Activated CD8-positive, alpha-beta memory T cell treated with anti-CD3 and anti-CD28 coated beads, Interleukin-2, amount 50 U/mL, for 24 hours (primary cell): Measurements from ENCODE around the gene SLC66A3.
A peak's percentile ranks its signal among the peaks of the same experiment; 100 is the strongest.

Experiments used
- DNase-seq: peaks from one replicate; pipeline ENCODE4 v3.0.0-alpha.2; 2020; ENCODE audit errors: extremely low read depth

SLC66A3 gene

DNA sequence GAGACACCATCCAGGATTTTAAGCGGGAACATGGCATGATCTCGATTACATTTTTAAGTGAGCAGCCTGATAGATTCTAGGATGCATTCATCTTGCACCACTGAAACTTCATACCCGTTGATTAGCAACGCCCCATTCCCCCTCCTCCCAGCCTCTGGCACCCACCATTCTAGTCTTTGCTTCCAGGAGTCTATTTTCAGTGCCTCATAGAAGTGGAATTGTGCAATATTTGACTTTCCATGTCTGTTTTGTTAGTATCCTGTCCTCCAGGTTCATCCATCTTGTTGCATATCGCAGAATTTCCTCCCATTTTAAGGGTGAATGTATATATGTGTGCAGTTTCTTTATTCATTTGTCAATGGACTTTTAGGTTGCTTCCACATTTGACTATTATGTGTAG is 20.9 kb upstream of the SLC66A3 start:
- DNase-seq = no peak

DNA sequence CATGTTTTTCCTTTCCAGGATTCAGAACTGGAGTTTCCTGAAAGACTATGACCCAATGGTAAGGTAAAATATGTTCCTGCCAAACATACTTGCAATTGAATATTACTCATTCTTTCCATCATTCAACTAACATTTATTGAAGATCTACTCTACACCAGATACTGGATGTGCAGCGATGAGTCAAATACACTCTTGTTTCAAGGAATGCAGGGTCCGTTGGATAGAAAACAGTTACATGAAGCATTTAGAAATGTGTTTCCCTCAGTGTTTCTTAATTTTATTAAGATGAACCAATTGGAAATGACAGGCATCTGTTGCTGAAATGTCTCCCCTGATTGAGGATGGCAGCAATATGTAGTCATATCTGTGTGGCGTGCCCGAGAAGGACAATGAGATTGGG is 14.8 kb upstream of the SLC66A3 start:
- DNase-seq = no peak

DNA sequence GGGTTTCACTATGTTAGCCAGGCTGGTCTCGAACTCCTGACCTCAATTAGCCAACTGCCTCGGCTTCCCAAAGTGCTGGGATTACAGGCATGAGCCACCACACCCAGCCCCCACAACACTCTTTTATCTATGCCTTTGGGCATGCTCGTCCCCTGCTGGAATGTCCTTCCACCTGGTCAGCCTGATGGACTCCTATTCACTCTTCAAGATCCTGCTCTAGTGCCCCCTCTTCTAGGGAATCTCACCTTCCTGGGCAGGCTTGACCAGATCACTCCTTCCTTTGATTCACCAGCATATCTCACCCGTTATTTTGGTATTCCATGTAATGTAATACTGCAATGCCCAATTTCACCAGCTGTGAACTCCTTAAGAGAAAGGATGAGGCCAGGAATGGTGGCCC is 13.9 kb upstream of the SLC66A3 start:
- DNase-seq = no peak

DNA sequence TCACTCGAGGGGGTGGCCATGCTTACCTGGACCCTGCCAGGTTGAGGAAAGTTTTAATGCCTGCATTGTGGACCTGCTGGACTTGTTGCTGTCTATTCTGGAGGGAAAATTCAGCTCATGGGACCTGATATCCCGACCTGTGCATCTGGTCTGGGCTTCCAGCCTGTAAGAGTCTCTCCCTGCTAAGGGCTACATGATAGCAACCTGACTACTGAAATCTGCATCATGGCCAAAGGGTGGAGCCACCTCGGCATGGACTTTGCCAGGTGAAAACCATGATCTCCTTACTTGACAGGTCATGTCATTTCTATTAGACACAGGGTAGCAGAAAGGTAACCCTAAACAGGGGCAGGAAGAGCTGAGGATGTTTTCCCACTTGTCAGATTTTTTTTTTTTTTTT is 12.9 kb upstream of the SLC66A3 start:
- no peak for DNase-seq

DNA sequence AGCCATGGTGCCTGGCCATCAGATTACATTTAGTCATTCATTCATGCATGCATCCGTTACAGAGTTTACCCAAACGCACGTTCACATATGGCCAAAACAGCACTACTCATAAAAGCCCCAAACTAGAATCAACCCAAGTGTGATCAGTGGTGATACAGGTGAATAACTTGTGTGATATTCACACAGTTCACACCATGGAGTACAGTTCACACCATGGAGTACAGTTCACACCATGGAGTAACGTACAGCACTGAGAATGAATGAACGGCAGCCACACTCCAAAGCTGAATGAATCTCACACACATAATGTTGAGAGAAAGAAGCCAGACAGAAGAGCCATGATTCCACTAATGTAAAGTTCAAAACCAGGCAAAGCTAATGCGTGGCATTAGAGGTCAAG is 12.3 kb upstream of the SLC66A3 start:
- DNase-seq = no peak

DNA sequence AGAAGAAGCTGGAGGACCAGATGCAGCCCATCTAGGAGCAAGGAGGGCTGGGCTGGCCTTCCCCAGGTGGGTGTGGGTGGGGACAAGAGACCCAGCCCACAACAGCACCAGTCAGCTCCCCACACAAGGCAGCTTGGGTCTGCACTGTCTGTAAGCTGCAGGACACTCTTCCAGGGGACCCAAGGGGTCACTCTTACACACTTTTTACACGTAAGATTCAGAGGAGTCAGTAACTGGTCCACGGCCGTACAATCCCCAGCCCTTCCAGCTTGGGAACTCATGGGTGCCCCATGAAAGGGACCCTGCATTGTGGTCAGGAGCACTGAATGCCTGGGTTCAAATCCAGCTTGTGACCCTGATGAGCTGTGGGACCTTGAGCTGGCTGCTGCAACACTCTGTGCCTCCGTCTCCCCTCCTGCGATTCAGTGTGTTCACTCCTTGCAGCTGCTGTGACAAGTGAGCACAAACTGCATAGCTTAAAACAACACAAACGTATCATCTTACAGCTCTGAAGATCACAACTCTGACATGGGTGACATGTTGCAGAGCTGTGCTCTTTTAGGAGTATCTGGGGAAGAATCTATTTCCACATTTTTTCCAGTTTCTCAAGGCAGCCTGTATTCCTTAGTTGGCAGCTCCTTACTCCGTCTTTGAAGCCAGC is 11.1 kb upstream of the SLC66A3 start:
- no peak for DNase-seq

DNA sequence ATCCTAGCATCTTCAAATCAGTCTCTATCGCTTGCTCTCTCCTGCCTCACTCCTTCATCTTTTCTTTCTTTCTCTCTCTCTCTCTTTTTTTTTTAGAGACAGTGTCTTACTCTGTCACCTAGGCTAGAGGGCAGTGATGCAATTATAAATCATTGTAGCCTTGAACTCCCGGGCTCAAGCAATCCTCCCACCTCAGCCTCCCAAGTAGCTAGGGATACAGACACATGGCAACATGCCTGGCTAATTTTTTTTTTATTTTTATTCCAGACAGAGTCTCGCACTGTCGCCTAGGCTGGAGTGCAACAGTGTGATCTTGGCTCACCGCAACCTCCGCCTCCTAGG is 10.6 kb upstream of the SLC66A3 start:
- DNase-seq = no peak

DNA sequence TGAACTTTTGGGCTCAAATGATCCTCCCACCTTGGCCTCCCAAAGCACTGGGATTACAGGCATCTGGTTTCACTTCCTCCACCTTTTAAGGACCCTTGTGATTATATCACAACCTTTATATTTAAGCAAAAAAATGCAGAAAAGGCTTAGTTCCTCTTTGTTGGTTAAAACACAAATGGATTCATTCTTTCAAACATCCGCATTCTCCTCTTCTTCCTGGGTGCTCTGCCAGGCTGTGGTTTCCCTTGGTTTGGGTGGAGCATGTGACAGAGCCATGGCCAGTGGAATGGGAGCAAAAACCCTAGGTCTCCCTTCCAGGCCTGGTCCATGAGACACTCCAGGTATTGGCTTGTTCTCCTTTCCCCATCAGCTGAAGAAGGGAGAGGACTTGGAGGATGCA is 9.9 kb upstream of the SLC66A3 start:
- no peak for DNase-seq

DNA sequence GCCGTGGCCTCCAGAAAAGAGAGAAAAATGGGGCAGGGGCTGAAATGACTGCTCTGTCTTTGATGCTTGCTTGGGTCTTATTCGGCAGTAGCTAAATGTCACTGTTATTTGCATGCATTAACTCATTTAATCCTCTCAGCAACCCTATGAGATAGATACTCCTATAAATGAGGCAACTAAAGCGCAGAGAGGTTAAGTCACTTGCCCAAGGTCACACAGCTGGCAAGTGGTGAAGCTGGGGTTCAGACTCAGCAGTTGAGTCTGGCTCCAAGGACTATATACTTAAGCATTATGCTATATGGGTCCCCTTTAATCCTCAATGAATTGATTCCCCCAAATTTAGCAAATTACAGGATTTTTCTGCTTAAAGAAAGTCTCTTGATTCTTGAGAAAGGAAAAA is 9.2 kb upstream of the SLC66A3 start:
- no peak for DNase-seq

DNA sequence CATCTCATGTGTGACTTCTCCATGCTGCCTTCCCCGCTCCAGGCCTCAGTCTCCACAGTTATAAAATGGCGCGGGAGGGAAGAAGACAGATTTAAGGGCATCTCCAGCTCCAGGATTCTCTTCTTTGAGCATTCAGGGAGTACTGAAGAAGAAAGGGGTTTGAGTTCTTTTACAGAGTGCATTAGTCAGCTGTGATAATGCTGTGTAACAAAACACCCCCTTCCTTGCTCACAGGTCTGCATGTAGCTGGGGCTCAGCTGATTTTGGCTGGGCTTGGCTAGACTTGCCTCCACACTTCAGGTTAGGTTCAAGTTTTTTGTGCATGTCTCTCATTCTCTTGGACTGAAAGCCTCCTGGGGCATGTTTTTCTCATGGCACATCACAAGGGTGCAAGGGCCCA is 8.0 kb upstream of the SLC66A3 start:
- DNase-seq = no peak

DNA sequence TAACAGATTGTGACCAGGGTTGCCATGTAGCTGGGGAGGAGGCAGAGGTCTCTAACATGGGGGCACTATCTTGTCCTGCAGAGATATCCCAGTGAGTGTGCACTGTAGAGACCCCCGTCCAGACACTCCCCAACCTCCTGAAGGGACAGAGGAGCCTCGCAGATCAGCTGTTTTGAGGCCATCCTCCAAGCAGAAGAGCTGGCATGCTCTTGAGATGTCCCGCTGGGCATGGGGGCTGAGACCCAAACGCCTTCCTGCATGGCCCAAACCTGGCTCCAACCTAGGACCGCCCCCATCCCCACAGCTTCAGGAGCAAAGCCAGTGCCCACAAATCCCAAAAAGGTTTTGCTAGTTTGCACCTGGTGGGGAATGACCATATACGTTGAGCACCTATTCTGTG is 2.7 kb upstream of the SLC66A3 start:
- DNase-seq = no peak

DNA sequence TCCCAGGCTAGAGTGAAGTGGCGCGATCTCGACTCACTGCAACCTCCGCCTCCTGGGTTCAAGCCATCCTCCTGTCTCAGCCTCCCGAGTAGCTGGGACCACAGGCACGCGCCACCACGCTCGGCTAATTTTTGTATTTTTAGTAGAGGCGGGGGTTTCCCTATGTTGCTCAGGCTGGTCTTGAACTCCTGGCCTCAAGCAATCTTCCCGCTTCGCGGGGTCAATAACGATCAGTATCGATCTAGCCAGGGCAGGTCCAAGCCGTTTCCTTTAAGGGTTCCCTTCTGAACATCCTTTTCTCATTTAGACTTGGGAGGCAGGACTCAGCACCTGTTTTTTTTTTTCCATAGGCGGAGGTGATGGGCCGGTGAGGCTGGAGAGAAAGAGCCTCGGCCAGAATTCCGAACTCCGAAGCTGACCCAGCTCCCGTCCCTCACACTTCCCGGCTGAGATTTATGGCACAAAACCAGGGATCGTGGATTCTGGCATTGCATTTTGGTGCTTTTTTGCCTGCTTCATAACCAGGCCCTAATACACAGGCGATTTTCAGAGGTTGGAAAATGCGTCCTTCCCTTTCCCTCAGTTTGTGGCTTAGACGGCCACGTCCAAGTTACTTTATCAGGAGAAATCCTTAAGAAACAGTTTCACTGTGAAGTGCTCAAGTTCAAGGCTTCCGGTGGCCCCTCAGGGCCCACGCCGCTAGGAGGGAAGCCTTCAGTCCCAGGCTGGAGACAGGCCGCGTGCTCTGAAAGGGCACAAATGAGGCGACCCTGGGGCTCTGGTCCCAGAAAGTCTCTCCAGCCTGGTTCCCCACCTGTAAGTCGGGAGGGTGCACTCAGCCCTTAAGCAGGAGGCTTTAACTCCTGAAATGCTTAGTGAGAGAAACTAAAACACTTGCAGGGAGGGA is 998 bp upstream of the SLC66A3 start:
- DNase-seq = no peak

DNA sequence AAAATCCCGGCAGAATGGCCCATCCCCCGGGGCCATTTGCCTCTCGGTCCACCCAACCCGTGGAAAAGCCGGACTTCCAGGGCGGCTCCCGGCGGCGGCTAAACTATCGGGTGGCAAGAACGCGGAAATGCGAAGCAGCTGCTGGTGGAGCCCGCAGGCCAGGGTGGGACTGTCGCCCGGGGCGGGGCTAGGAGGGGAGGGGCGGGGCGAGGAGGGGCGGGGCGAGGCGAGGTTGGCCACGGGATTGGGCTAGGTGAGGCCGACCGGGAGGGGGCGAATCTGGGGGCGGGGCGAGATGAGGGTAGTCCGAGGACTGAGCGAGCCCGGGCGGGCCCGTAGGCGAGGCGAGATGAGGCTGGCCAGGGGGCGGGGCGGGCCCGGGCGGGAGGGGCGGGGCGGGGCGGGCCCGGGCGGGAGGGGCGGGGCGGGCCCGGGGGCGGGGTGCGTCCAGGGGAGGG is 315 bp upstream of the SLC66A3 start:
- DNase-seq = peak; percentile 93

DNA sequence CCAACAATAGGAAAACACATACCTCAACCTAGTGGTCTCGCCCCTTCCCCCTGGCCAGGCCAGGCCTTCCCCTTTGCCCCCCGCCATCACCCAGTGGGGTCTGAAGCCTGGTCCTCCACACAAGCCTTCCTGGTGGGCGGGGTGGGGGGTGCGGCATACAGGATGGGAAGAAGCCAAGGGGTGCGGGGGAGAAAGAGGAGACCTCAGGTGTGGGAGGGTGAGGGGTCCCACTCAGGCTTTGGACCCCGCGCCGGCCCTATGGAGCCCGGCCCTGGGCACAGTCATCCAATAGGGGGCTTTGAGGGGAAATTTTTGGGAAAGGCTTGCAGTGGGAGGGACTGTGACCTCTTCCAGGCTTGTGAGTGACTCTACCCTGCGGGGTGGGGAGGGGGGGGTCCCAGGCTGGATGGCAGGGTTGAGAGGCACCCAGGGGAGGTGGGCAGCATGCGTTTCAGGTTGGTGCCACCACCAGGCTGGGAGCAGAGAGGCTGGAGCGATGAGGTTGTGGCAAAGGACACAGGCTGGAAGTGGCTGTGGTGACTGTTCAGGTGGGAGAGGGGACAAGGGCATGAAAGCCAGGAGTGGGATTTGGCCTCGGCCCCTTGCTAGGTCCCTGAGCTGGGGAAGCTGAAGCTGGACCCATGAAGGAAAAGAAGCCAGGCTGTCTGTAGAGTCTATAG is 1.3 kb downstream of the SLC66A3 start:
- DNase-seq = no peak

DNA sequence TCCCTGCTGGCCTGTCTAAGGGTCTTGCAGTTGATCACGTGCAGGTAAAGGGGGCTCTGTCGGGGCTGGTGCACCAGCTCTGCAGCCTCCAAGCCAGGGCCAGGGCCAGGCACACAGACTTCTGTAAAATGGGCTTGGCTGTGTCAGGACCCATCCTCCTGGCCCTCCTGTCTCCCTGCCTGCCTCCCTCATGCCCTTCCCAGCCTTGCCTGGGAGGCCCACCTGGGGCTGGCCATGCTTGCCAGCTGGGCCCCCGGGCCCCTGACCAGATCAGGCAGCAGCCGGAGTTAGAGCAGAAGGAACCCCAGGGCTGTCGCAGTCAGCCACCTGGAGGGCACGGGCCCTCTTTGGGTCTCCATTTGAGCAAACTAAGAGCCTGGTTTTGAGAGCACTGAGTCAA is 2.0 kb downstream of the SLC66A3 start:
- DNase-seq = no peak

DNA sequence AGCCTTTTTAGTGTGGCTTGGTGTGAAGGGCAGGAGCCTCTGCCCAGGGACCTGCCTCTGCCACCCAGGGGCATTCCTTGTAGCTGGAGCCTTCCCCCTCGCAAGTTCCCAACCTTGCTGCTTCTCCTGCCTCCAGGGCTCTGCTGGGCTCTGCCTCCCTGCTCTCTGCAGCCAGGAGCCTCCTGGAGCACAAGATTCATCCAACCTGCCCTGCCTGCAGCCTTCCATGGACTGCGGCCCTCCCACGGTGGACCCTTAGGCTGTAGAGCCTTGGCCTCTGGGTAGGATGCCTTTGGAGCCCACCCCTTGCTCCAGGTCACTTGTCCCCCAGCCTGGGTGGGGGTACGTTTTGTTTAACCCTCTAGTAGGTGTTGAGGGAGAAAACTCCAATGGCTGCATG is 2.5 kb downstream of the SLC66A3 start:
- no peak for DNase-seq

DNA sequence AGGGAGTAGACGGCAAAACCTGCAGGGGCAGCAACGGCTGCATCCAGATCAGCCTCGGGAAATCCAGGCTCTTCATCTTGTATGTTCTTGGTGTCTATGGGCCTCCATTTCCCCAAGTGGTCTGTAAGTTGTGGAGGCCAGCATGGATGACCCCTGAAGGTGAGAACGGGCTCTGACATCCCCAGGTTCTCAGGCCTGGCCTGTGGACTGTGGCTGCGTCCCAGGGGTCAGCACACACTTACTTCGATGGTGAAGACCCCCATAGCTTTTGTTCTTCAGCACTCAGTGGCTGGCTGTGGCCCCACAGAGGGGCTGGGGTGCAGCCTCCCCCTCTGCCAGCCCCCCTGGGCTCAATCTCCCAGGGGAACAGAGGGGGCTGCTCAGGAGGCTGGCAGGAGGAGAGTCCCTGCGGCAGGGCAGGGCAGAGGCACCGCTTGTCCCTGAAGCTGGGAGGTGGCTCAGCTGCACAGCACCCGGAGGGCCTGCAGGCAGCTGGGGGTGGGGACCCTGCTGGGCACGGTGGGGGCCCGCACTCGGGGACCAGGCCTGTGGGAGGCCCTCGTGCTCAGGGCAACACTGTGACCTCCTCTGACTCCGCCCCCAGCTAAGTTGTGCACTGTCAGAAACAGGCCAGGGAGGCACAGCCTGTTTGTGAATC is 3.8 kb downstream of the SLC66A3 start:
- DNase-seq = no peak

DNA sequence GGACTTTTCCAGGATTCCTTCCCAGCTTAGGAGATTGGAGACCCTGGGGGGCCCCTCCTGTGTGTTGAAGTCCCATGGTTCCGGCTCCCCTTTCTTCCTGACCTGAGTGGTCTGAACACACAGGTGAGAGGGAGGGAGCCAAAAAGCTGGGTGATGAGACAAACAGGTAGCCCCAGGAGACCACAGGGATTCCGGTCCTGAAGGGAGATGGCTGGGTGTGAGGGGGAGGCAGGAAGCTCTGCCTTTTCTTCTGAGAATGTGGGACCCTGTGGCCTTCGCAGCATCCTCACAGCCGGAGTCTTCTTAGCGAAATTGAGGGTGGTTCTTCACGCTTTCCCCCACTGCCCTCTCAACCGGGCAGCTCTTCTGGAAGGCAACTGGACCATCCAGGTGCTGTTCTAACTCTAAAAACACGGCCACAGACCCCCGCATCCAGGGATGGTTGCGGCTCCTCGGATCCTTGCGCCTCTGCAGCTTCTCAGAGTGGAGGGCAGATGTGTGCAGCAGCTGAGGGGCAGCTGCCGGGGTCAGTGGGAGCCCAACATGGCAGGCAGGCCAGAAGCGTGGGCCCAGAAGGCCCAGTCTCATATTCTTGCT is 4.4 kb downstream of the SLC66A3 start:
- DNase-seq = no peak

DNA sequence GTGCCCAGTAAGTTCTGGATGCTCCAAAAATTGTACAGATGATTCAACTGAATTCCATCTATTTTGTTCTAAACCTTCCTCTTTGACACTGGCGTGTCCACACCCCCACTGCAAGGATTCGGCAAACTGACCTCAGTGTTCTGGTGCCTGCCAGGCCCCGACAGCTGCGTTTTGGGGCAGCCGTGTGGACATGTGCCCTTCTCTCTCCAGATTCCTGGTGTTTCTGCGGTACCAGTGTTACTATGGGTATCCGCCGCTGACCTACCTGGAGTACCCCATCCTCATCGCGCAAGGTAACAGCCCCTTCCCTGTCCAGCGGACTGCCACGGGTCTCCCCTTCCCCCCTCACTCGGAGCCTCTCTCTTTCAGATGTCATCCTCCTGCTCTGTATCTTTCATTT is 5.0 kb downstream of the SLC66A3 start:
- no peak for DNase-seq

DNA sequence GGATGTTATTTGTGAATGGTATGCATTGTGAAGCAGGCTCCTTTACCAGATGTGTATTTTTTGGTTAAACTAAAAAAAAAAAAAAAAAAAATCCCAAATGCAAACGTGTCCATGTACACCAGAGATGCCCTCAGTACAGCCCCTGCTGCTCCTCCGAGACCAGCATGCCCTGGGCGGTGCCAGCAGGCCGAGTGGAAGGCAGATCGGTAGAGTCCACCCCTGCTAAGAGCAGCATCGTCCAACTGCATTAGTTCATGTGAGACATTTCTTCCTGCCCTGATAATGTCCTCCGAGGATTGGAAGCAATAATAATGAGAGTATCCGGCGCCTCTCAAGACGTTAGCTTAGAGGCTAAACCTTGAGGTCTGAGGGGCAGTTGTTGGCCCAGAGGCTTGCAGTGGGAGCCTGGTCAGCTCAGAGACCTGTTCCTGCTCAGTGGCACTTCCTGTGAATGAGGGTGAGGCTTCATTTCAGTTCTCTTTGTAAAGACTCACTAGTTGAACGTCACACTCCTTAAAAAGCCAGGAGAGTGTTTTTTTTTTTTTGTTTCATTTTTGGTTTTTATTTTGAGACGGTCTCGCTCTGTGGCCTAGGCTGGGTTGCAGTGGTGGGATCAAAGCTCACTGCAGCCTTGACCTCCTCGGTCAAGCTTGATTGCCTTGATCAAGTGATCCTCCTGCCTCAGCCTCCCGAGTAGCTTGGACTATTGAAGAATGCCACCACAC is 5.6 kb downstream of the SLC66A3 start:
- no peak for DNase-seq

DNA sequence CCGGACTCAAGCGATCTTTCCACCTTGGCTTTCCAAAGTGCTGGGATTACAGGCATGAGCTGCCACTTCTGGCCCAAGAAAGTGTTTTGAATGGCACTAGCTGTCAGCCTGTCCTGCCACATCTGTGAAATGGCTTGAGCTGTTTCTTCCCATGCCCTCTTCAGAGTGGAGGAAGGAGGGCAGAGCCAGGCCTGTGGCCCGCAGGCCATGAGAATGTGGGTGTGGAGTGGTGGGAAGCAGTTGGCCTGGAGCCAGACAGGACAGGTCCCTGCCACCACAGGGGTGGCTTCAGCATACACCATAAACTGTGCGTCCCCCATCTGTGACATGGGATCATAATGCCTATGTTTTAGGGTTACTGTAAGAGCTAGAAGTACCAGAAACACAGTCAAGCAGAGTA is 6.5 kb downstream of the SLC66A3 start:
- DNase-seq = no peak
